HEK293 (cell line): ENCODE results near the gene PAX3.
A peak's percentile ranks its signal among the peaks of the same experiment; 100 is the strongest.

Source experiments
- ELK4 ChIP-seq: IDR thresholded peaks from 2 replicates; pipeline ENCODE4 v1.6.1; 2011; ENCODE audit warnings: mild to moderate bottlenecking, low read depth, low read length, borderline replicate concordance
- GLIS1 ChIP-seq: fragments of 450-650 bp; formaldehyde crosslinking; IDR thresholded peaks from 2 replicates; pipeline ENCODE4 v1.5.1; 2016; ENCODE audit warnings: missing biosample characterization, missing genetic modification characterization
- HOXC10 ChIP-seq: sonication (generic); formaldehyde crosslinking; IDR thresholded peaks from 2 replicates; pipeline ENCODE4 v1.8.1; 2023; ENCODE audit warnings: mild to moderate bottlenecking, missing genetic modification reagents
- PATZ1 ChIP-seq: fragments of 450-650 bp; formaldehyde crosslinking; IDR thresholded peaks from 2 replicates; pipeline ENCODE4 v1.5.1; 2016; ENCODE audit warnings: missing biosample characterization, missing genetic modification characterization
- PRDM1 ChIP-seq: fragments of 450-650 bp; formaldehyde crosslinking; IDR thresholded peaks from 2 replicates; pipeline ENCODE4; 2016; ENCODE audit warnings: missing biosample characterization, missing genetic modification characterization
- REST ChIP-seq: fragments of 450-650 bp; formaldehyde crosslinking; IDR thresholded peaks from 2 replicates; pipeline ENCODE4 v1.5.1; 2016; ENCODE audit warnings: missing biosample characterization, missing genetic modification characterization
- ZBTB20 ChIP-seq: fragments of 450-650 bp; formaldehyde crosslinking; IDR thresholded peaks from 2 replicates; pipeline ENCODE4 v1.5.1; 2016; ENCODE audit warnings: missing biosample characterization, missing genetic modification characterization
- ZNF121 ChIP-seq: fragments of 450-650 bp; formaldehyde crosslinking; IDR thresholded peaks from 2 replicates; pipeline ENCODE4 v1.5.1; 2016; ENCODE audit warnings: missing biosample characterization, missing genetic modification characterization
- ZNF211 ChIP-seq: fragments of 450-650 bp; formaldehyde crosslinking; IDR thresholded peaks from 2 replicates; pipeline ENCODE4 v1.5.1; 2016; ENCODE audit warnings: low read depth, missing biosample characterization, missing genetic modification characterization
- ZNF335 ChIP-seq: fragments of 450-650 bp; formaldehyde crosslinking; conservative IDR thresholded peaks from 2 replicates; pipeline ENCODE4 v1.5.1; 2016; ENCODE audit warnings: missing biosample characterization, missing genetic modification characterization
- ZNF341 ChIP-seq: fragments of 450-650 bp; formaldehyde crosslinking; IDR thresholded peaks from 2 replicates; pipeline ENCODE4; 2016; ENCODE audit warnings: low read depth, missing biosample characterization, missing genetic modification characterization
- ZNF501 ChIP-seq: fragments of 450-650 bp; formaldehyde crosslinking; IDR thresholded peaks from 2 replicates; pipeline ENCODE4 v1.5.1; 2016; ENCODE audit warnings: missing biosample characterization, missing genetic modification characterization
- ZNF600 ChIP-seq: fragments of 450-650 bp; formaldehyde crosslinking; IDR thresholded peaks from 2 replicates; pipeline ENCODE4 v1.5.1; 2016; ENCODE audit warnings: missing biosample characterization, missing genetic modification characterization
- ZNF629 ChIP-seq: fragments of 450-650 bp; formaldehyde crosslinking; IDR thresholded peaks from 2 replicates; pipeline ENCODE4 v1.5.1; 2017; ENCODE audit warnings: missing biosample characterization, missing genetic modification characterization
- ZNF692 ChIP-seq: fragments of 450-650 bp; formaldehyde crosslinking; IDR thresholded peaks from 2 replicates; pipeline ENCODE4 v1.5.1; 2016; ENCODE audit warnings: missing biosample characterization, missing genetic modification characterization
- ZNF776 ChIP-seq: fragments of 450-650 bp; formaldehyde crosslinking; IDR thresholded peaks from 2 replicates; pipeline ENCODE4 v1.5.0; 2017; ENCODE audit warnings: missing biosample characterization, missing genetic modification characterization, borderline replicate concordance
- ZNF843 ChIP-seq: fragments of 450-650 bp; formaldehyde crosslinking; IDR thresholded peaks from 2 replicates; pipeline ENCODE4 v1.5.1; 2016; ENCODE audit warnings: missing biosample characterization, missing genetic modification characterization
- TF ChIP-seq, protein P1 (sequence below): fragments of 450-650 bp; formaldehyde crosslinking; IDR thresholded peaks from 2 replicates; pipeline ENCODE4 v1.5.1; 2017; ENCODE audit warnings: missing biosample characterization, missing genetic modification characterization
- TF ChIP-seq, protein P2 (sequence below): fragments of 450-650 bp; formaldehyde crosslinking; IDR thresholded peaks from 2 replicates; pipeline ENCODE4 v1.5.1; 2016; ENCODE audit warnings: missing biosample characterization, missing genetic modification characterization
- TF ChIP-seq, protein P3 (sequence below): fragments of 450-650 bp; formaldehyde crosslinking; IDR thresholded peaks from 2 replicates; pipeline ENCODE4 v1.5.1; 2017; ENCODE audit warnings: missing biosample characterization, missing genetic modification characterization
- TF ChIP-seq, protein P4 (sequence below): fragments of 450-650 bp; formaldehyde crosslinking; conservative IDR thresholded peaks from 2 replicates; pipeline ENCODE4 v1.5.1; 2016; ENCODE audit warnings: low read depth, missing biosample characterization, missing genetic modification characterization

PAX3 gene

GRCh38 chr2:222318026-222318711, 19.4 kb upstream of the PAX3 start (continued):
- TF ChIP-seq, protein P1, sequence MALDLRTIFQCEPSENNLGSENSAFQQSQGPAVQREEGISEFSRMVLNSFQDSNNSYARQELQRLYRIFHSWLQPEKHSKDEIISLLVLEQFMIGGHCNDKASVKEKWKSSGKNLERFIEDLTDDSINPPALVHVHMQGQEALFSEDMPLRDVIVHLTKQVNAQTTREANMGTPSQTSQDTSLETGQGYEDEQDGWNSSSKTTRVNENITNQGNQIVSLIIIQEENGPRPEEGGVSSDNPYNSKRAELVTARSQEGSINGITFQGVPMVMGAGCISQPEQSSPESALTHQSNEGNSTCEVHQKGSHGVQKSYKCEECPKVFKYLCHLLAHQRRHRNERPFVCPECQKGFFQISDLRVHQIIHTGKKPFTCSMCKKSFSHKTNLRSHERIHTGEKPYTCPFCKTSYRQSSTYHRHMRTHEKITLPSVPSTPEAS (tag by site-specific recombination): no peak
- TF ChIP-seq ZNF341 (tag by site-specific recombination): peak; percentile 54; the same call in 1 of the 2 replicates
- peak; percentile 87 for TF ChIP-seq ZNF335 (tag by site-specific recombination)
- no peak for TF ChIP-seq ELK4
- no peak for TF ChIP-seq REST
- TF ChIP-seq ZBTB20 (tag by site-specific recombination): peak; percentile 73; the same call in 1 of the 2 replicates
- TF ChIP-seq ZNF843: no peak
- TF ChIP-seq, protein P2, sequence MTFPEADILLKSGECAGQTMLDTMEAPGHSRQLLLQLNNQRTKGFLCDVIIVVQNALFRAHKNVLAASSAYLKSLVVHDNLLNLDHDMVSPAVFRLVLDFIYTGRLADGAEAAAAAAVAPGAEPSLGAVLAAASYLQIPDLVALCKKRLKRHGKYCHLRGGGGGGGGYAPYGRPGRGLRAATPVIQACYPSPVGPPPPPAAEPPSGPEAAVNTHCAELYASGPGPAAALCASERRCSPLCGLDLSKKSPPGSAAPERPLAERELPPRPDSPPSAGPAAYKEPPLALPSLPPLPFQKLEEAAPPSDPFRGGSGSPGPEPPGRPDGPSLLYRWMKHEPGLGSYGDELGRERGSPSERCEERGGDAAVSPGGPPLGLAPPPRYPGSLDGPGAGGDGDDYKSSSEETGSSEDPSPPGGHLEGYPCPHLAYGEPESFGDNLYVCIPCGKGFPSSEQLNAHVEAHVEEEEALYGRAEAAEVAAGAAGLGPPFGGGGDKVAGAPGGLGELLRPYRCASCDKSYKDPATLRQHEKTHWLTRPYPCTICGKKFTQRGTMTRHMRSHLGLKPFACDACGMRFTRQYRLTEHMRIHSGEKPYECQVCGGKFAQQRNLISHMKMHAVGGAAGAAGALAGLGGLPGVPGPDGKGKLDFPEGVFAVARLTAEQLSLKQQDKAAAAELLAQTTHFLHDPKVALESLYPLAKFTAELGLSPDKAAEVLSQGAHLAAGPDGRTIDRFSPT (tag by site-specific recombination): no peak
- TF ChIP-seq ZNF600: peak; percentile 73; the same call in 1 of the 2 replicates
- TF ChIP-seq, protein P3, sequence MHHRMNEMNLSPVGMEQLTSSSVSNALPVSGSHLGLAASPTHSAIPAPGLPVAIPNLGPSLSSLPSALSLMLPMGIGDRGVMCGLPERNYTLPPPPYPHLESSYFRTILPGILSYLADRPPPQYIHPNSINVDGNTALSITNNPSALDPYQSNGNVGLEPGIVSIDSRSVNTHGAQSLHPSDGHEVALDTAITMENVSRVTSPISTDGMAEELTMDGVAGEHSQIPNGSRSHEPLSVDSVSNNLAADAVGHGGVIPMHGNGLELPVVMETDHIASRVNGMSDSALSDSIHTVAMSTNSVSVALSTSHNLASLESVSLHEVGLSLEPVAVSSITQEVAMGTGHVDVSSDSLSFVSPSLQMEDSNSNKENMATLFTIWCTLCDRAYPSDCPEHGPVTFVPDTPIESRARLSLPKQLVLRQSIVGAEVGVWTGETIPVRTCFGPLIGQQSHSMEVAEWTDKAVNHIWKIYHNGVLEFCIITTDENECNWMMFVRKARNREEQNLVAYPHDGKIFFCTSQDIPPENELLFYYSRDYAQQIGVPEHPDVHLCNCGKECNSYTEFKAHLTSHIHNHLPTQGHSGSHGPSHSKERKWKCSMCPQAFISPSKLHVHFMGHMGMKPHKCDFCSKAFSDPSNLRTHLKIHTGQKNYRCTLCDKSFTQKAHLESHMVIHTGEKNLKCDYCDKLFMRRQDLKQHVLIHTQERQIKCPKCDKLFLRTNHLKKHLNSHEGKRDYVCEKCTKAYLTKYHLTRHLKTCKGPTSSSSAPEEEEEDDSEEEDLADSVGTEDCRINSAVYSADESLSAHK (tag by site-specific recombination): peak; percentile 89
- TF ChIP-seq, protein P4, sequence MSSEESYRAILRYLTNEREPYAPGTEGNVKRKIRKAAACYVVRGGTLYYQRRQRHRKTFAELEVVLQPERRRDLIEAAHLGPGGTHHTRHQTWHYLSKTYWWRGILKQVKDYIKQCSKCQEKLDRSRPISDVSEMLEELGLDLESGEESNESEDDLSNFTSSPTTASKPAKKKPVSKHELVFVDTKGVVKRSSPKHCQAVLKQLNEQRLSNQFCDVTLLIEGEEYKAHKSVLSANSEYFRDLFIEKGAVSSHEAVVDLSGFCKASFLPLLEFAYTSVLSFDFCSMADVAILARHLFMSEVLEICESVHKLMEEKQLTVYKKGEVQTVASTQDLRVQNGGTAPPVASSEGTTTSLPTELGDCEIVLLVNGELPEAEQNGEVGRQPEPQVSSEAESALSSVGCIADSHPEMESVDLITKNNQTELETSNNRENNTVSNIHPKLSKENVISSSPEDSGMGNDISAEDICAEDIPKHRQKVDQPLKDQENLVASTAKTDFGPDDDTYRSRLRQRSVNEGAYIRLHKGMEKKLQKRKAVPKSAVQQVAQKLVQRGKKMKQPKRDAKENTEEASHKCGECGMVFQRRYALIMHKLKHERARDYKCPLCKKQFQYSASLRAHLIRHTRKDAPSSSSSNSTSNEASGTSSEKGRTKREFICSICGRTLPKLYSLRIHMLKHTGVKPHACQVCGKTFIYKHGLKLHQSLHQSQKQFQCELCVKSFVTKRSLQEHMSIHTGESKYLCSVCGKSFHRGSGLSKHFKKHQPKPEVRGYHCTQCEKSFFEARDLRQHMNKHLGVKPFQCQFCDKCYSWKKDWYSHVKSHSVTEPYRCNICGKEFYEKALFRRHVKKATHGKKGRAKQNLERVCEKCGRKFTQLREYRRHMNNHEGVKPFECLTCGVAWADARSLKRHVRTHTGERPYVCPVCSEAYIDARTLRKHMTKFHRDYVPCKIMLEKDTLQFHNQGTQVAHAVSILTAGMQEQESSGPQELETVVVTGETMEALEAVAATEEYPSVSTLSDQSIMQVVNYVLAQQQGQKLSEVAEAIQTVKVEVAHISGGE: peak; percentile 39
- TF ChIP-seq ZNF121 (tag by site-specific recombination): no peak
- TF ChIP-seq ZNF211: no peak
- TF ChIP-seq PRDM1 (tag by site-specific recombination): peak; percentile 57; the same call in 1 of the 2 replicates
- no peak for TF ChIP-seq GLIS1 (tag by site-specific recombination)
- TF ChIP-seq ZNF692 (tag by site-specific recombination): peak; percentile 96
- TF ChIP-seq ZNF629 (tag by site-specific recombination): no peak
- no peak for TF ChIP-seq ZNF776 (tag by site-specific recombination)
- TF ChIP-seq PATZ1 (tag by site-specific recombination): peak; percentile 52; the same call in 1 of the 2 replicates
- no peak for TF ChIP-seq HOXC10 (CRISPR knock-in tag)
- TF ChIP-seq ZNF501: no peak
